OCI-LY1 (cell line): ENCODE measurements around the gene SPTLC3.

ENCODE experiments used
- H2AFZ ChIP-seq: fragments of 200-600 bp; sonication (generic), shearing (Covaris generic); 2 replicates; pipeline ENCODE4 v1.6.0; 2014; ENCODE audit warnings: antibody characterized with exemption, mild to moderate bottlenecking, low read length
- H3F3A ChIP-seq: fragments of 200-600 bp; sonication (generic), shearing (Covaris generic); 2 replicates; pipeline ENCODE4 v1.6.0; 2014; ENCODE audit warnings: mild to moderate bottlenecking, antibody characterized with exemption, low read length, moderate library complexity; ENCODE audit not compliant: insufficient read depth
- H3K27ac ChIP-seq: fragments of 200-600 bp; sonication (generic); 2 replicates; pipeline ENCODE4 v1.5.1; 2014; ENCODE audit warnings: low read length, mixed run types, mild to moderate bottlenecking, low read depth; ENCODE audit not compliant: poor library complexity, severe bottlenecking
- H3K27me3 ChIP-seq: fragments of 200-600 bp; sonication (generic); 2 replicates; pipeline ENCODE4 v1.6.0; 2014; ENCODE audit warnings: antibody characterized with exemption, mild to moderate bottlenecking, low read length, moderate library complexity; ENCODE audit not compliant: insufficient read depth
- H3K36me3 ChIP-seq: fragments of 200-600 bp; sonication (generic); 2 replicates; pipeline ENCODE4 v1.6.1; 2014; ENCODE audit warnings: mild to moderate bottlenecking, antibody characterized with exemption, low read length, moderate library complexity, mixed read lengths; ENCODE audit not compliant: insufficient read depth
- H3K4me1 ChIP-seq: fragments of 200-600 bp; sonication (generic); 2 replicates; pipeline ENCODE4 v1.5.1; 2014; ENCODE audit warnings: mild to moderate bottlenecking, low read length, moderate library complexity; ENCODE audit not compliant: insufficient read depth, severe bottlenecking
- H3K4me2 ChIP-seq: fragments of 200-600 bp; sonication (generic), shearing (Covaris generic); 2 replicates; pipeline ENCODE4 v1.6.1; 2014; ENCODE audit warnings: low read length
- H3K4me3 ChIP-seq: fragments of 200-600 bp; sonication (generic); 2 replicates; pipeline ENCODE4 v1.5.1; 2014; ENCODE audit warnings: low read length, low read depth, mild to moderate bottlenecking, mixed read lengths; ENCODE audit not compliant: poor library complexity, severe bottlenecking
- H3K79me2 ChIP-seq: fragments of 200-600 bp; shearing (Covaris generic); 2 replicates; pipeline ENCODE4 v1.6.1; 2016; ENCODE audit warnings: mixed run types, low read length, mixed read lengths; ENCODE audit not compliant: insufficient read depth
- H3K9ac ChIP-seq: fragments of 200-600 bp; sonication (generic), shearing (Covaris generic); 2 replicates; pipeline ENCODE4 v1.6.1; 2014; ENCODE audit warnings: mild to moderate bottlenecking, low read length, mixed read lengths
- H3K9me2 ChIP-seq: fragments of 200-600 bp; sonication (generic), shearing (Covaris generic); 2 replicates; pipeline ENCODE4 v1.6.1; 2014; ENCODE audit warnings: low read depth, mild to moderate bottlenecking, low read length, mixed read lengths
- H3K9me3 ChIP-seq: fragments of 200-600 bp; shearing (Covaris generic); 2 replicates; pipeline ENCODE4 v1.6.1; 2014; ENCODE audit warnings: low read length, mixed read lengths
- H4K20me1 ChIP-seq: fragments of 200-600 bp; sonication (generic), shearing (Covaris generic); 2 replicates; pipeline ENCODE4 v1.6.0; 2016; ENCODE audit warnings: mild to moderate bottlenecking, low read length; ENCODE audit not compliant: insufficient read depth
- EZH2 ChIP-seq: fragments of 200-600 bp; sonication (generic), shearing (Covaris generic); IDR thresholded peaks from 2 replicates; pipeline ENCODE4 v1.8.0; 2017; ENCODE audit warnings: borderline replicate concordance, mixed run types, mild to moderate bottlenecking, antibody characterized with exemption, low read length, moderate library complexity, mixed read lengths
- TF ChIP-seq, protein P1 (sequence below): fragments of 200-600 bp; sonication (generic), shearing (Covaris generic); IDR thresholded peaks from 2 replicates; pipeline ENCODE4 v1.5.1; 2017; ENCODE audit warnings: mild to moderate bottlenecking, antibody characterized with exemption, low read length, moderate library complexity, mixed read lengths

The SPTLC3 gene

DNA sequence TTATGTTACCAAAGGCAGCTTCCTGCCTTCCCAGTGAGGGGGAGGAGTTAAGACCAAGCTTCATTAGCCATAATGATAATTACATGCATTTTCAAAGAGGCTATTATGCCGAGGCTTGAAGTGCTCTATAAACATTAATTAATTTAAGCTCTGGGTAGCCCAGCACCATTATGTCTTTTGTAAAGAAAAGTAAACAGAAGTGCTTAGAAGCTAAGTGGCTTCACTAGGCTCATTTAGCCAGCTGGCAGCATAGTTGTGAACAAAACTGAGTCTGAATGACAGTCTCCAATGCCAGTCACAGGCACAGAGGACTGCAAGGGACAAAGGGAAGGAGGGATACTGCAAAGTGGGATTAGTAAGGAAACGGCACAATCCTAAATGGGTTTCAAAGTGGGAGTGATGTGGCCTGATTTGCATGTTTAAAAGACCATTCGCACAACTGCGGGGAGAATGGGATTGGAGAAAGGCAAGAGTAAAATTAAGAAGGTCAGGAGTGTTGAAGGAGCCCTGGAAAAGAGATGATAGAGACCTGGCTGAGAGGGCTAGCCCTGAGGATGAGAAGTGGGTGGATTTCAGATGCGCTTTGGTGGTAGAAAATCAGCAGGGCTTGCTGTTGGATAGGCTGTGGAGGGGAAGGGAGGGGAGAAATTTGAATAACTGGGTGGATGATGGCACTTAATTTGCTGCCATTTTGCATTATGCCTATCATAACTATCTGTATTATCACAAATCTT is 192.2 kb downstream of the SPTLC3 start:
- H3K4me2 ChIP-seq = no peak overlapping the region
- no peaks in the 10 kb centered on the region for H3K9me3 ChIP-seq
- H2AFZ ChIP-seq = no peak overlapping the region
- no peaks in the 10 kb centered on the region for H3F3A ChIP-seq
- no peak overlapping the region for H3K9ac ChIP-seq
- H3K27ac ChIP-seq = no peak overlapping the region
- H3K4me3 ChIP-seq = no peak overlapping the region
- no peaks in the 10 kb centered on the region for H3K79me2 ChIP-seq
- H4K20me1 ChIP-seq = no peaks in the 10 kb centered on the region
- H3K36me3 ChIP-seq = no peaks in the 10 kb centered on the region
- no peaks in the 10 kb centered on the region for H3K9me2 ChIP-seq
- H3K4me1 ChIP-seq = no peaks in the 10 kb centered on the region
- H3K27me3 ChIP-seq = no peaks in the 10 kb centered on the region
- no peak for TF ChIP-seq EZH2
- TF ChIP-seq, protein P1, sequence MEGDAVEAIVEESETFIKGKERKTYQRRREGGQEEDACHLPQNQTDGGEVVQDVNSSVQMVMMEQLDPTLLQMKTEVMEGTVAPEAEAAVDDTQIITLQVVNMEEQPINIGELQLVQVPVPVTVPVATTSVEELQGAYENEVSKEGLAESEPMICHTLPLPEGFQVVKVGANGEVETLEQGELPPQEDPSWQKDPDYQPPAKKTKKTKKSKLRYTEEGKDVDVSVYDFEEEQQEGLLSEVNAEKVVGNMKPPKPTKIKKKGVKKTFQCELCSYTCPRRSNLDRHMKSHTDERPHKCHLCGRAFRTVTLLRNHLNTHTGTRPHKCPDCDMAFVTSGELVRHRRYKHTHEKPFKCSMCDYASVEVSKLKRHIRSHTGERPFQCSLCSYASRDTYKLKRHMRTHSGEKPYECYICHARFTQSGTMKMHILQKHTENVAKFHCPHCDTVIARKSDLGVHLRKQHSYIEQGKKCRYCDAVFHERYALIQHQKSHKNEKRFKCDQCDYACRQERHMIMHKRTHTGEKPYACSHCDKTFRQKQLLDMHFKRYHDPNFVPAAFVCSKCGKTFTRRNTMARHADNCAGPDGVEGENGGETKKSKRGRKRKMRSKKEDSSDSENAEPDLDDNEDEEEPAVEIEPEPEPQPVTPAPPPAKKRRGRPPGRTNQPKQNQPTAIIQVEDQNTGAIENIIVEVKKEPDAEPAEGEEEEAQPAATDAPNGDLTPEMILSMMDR = no peak

DNA sequence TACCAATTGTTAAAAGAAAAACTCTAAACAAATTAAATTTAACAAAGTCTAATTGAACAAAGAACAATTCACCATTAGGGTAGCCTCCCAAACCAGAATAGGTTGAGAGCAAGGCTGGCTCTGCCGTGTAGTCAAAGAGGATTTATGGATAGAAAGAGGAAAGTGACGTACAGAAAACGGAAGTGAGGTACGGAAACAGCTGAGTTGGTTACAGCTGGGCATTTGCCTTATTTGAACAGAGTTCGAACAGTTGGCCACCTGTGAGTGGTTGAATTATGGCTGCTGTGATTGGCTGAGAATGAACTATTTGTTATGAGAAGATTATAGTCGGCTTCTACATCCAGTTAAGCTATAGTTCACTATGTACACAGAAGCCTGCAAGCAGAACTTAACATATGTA is 193.8 kb downstream of the SPTLC3 start:
- no peak overlapping the region for H3K27ac ChIP-seq
- H3K9ac ChIP-seq = no peak overlapping the region
- no peak overlapping the region for H3K4me3 ChIP-seq
- no peak overlapping the region for H3K4me2 ChIP-seq
- no peaks in the 10 kb centered on the region for H3K4me1 ChIP-seq
- no peaks in the 10 kb centered on the region for H3K9me3 ChIP-seq
- no peak overlapping the region for H2AFZ ChIP-seq
- no peaks in the 10 kb centered on the region for H3F3A ChIP-seq
- TF ChIP-seq, protein P1 = no peak
- TF ChIP-seq EZH2 = no peak
- no peaks in the 10 kb centered on the region for H3K36me3 ChIP-seq
- no peaks in the 10 kb centered on the region for H3K9me2 ChIP-seq
- H3K27me3 ChIP-seq = no peaks in the 10 kb centered on the region
- H4K20me1 ChIP-seq = no peaks in the 10 kb centered on the region
- no peaks in the 10 kb centered on the region for H3K79me2 ChIP-seq

DNA sequence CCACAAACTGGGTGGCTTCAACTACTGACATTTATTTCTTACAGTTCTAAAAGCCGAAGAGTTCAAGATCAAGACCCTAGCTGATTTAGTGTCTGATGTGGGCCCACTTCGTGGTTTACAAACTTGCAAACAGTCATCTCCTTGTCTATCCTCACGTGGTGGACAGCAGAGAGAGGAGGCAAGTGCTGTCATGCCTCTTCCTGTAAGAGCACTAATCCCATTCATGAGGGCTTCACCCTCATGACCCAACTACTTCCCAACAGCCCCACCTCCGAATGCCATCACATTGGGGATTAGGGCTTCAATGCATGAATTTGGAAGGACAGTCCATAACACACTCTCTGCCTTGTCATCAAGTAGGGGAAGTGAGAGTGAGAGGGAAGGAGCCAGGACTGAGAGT is 196.7 kb downstream of the SPTLC3 start:
- Histone ChIP-seq H3K79me2 (no peaks in the 10 kb centered on the region), H3K4me3 (no peak overlapping the region), H3K4me1 (no peaks in the 10 kb centered on the region), H3K36me3 (no peaks in the 10 kb centered on the region), H3F3A (no peaks in the 10 kb centered on the region), H3K9me2 (no peaks in the 10 kb centered on the region), H3K9ac (no peak overlapping the region), H3K9me3 (no peaks in the 10 kb centered on the region), H2AFZ (no peak overlapping the region), H3K27me3 (no peaks in the 10 kb centered on the region), H4K20me1 (no peaks in the 10 kb centered on the region), H3K4me2 (no peak overlapping the region), H3K27ac (no peak overlapping the region)
- TF ChIP-seq, protein P1 = no peak
- TF ChIP-seq EZH2 = no peak
